Upper lobe of left lung (tissue), 6 donors: ENCODE data around the gene LILRB2. TPM values are rescaled to one million over a fixed set of nuclear protein-coding genes. Genes with fewer than 3 reads are reported as not detected.
"Not testable (repeated sequence)": the region's sequence is repeated elsewhere in the genome, so short reads cannot be mapped to it uniquely, and the experiment has no call there.

Experiments
- ATAC-seq, 2 donors: fragments of 200-7000 bp; cut with Tn5 transposase; one replicate each; pipeline ENCODE4 v1.9.1; 2022; ENCODE audit warnings: mild to moderate bottlenecking in 2 of 2, moderate library complexity in 2 of 2; ENCODE audit not compliant: low FRiP score in 2 of 2
- DNase-seq, 2 donors: peaks; one replicate each; pipeline ENCODE4 v3.0.0-alpha.2; 2019 to 2020
- H3K27ac ChIP-seq, 4 donors: fragments of 200-600 bp; sonication (generic); one replicate each; pipeline ENCODE4 v1.5.1; 2016 to 2019
- H3K27me3 ChIP-seq, 4 donors: fragments of 200-600 bp; sonication (generic); one replicate each; pipeline ENCODE4 v1.5.1; 2017 to 2019
- H3K36me3 ChIP-seq, 4 donors: fragments of 200-600 bp; sonication (generic); one replicate each; pipeline ENCODE4 v1.5.1; 2016 to 2019
- H3K4me1 ChIP-seq, 4 donors: fragments of 200-600 bp; sonication (generic); one replicate each; pipeline ENCODE4 v1.5.1; 2018 to 2019
- H3K4me3 ChIP-seq, 4 donors: fragments of 200-600 bp; sonication (generic); one replicate each; pipeline ENCODE4 v1.5.1; 2017 to 2019; ENCODE audit warnings: mild to moderate bottlenecking in 2 of 4, moderate library complexity in 1 of 4
- H3K9me3 ChIP-seq, 4 donors: fragments of 200-600 bp; sonication (generic); one replicate each; pipeline ENCODE4 v1.5.1; 2018 to 2019
- CTCF ChIP-seq, 6 experiments: fragments of 450-650 bp in 4 of 6; fragments of 200-600 bp in 2 of 6; sonication (generic) in 2 of 6; IDR thresholded peaks; one replicate each; pipeline ENCODE4 v1.5.1; 2016 to 2019; ENCODE audit warnings: antibody characterized with exemption in 6 of 6
- EP300 ChIP-seq, 4 donors: sonication (generic); formaldehyde crosslinking; IDR thresholded peaks; one replicate each; pipeline ENCODE4 v1.5.1; 2017; ENCODE audit warnings: antibody characterized with exemption in 4 of 4, control low read depth in 2 of 4
- POLR2A ChIP-seq, 4 donors: fragments of 450-650 bp; IDR thresholded peaks; one replicate each; pipeline ENCODE4 v1.5.1; 2016 to 2017; ENCODE audit warnings: antibody characterized with exemption in 4 of 4, mild to moderate bottlenecking in 2 of 4
- POLR2AphosphoS5 ChIP-seq, 2 donors: sonication (generic); formaldehyde crosslinking; IDR thresholded peaks; one replicate each; pipeline ENCODE4 v1.5.1; 2017; ENCODE audit warnings: antibody characterized with exemption in 2 of 2
- WGBS, 2 donors: methylation state at CpG; one replicate each; pipeline ENCODE4 v1.1.5; 2017 to 2018; 5-methylcytosine and 5-hydroxymethylcytosine counted together
- total RNA-seq, 6 donors: library from RNA; depleted of rRNA in 4 of 6; stranded (reverse); fragments of >200 nt in 4 of 6; gene quantifications; one replicate each; pipeline versions ENCODE4 v1.1.0 to v1.2.1, GENCODE V29; 2016 to 2021
- donor health status: DM: no; HTN: no; CAD: no; lungs with moderate emphysema.
- donor health status: DM: no; HTN: yes; CAD: no; lungs with severe emphysema.

Gene LILRB2
- total RNA-seq, 6 donors from 2014 or later: 11.2 to 37.0 (median 22.7) TPM

- DNase-seq: no peak
- no peak overlapping the region for H3K4me3 ChIP-seq
- no peaks in the 10 kb centered on the region for H3K36me3 ChIP-seq
- no peaks in the 10 kb centered on the region for H3K9me3 ChIP-seq
- H3K27ac ChIP-seq: peak overlapping the region in 3 of 4 donors; percentile 27 to 69 (median 30)
- WGBS, 2 donors: 29 to 36% methylated on average over 5 to 9 of the region's 9 CpGs
- no peaks in the 10 kb centered on the region for H3K4me1 ChIP-seq
- TF ChIP-seq CTCF (IDR thresholded peaks at IDR 0.05) (no peak), POLR2A (IDR thresholded peaks at IDR 0.05) (no peak), POLR2AphosphoS5 (IDR thresholded peaks at IDR 0.05) (no peak), EP300 (IDR thresholded peaks at IDR 0.05) (no peak)
- no peaks in the 10 kb centered on the region for H3K27me3 ChIP-seq
- peak in 1 of 2 donors; percentile 12 for ATAC-seq
Measured at GRCh38 chr19:54282686-54283470, 2.0 kb upstream of the LILRB2 start.

- H3K9me3 ChIP-seq, H3K27me3 ChIP-seq, H3K4me3 ChIP-seq, H3K36me3 ChIP-seq, ATAC-seq, DNase-seq, H3K4me1 ChIP-seq: not testable (repeated sequence)
- 84 to 86% methylated on average over 5 of the region's 5 CpGs for WGBS, 2 donors
- peak overlapping the region in 2 of 4 donors; percentile 84 for H3K27ac ChIP-seq
Measured at GRCh38 chr19:54281729-54282075, 792 bp upstream of the LILRB2 start.

- peak overlapping the region; percentile 76 to 84 (median 81) for H3K27ac ChIP-seq
- H3K4me3 ChIP-seq: peak overlapping the region in 3 of 4 donors; percentile 12 to 42 (median 30)
- TF ChIP-seq POLR2A (IDR thresholded peaks at IDR 0.05): peak in 1 of 4 donors; percentile 22
- H3K36me3 ChIP-seq, H3K27me3 ChIP-seq, H3K9me3 ChIP-seq, H3K4me1 ChIP-seq: not testable (repeated sequence)
- peak; percentile 62 to 81 for ATAC-seq
- peak in 1 of 2 donors; percentile 68 for DNase-seq
- WGBS, 2 donors: 32 to 42% methylated on average over 4 to 8 of the region's 10 CpGs
Measured at GRCh38 chr19:54280441-54280840, 469 bp downstream of the LILRB2 start.

GRCh38 chr19:54280025-54280424, 885 bp downstream of the LILRB2 start:
- Histone ChIP-seq H3K4me3 (peak overlapping the region in 2 of 4 donors; percentile 12 to 42), H3K27ac (peak overlapping the region; percentile 76 to 84 (median 81))
- H3K27me3 ChIP-seq, ATAC-seq, H3K4me1 ChIP-seq, H3K9me3 ChIP-seq, DNase-seq, H3K36me3 ChIP-seq: not testable (repeated sequence)
- 25% methylated on average over 4 of the region's 4 CpGs; no CpG with 5 or more reads in 1 of the 2 donors for WGBS, 2 donors

GRCh38 chr19:54279406-54279962, 1.4 kb downstream of the LILRB2 start:
- 79 to 85% methylated on average over 9 to 17 of the region's 18 CpGs for WGBS, 2 donors
- Histone ChIP-seq H3K4me3 (peak overlapping the region in 2 of 4 donors; percentile 12 to 42), H3K27ac (peak overlapping the region; percentile 76 to 84 (median 81)), H3K9me3 (no peaks in the 10 kb centered on the region), H3K4me1 (no peaks in the 10 kb centered on the region), H3K27me3 (no peaks in the 10 kb centered on the region), H3K36me3 (no peaks in the 10 kb centered on the region)
- no peak for DNase-seq
- no peak for TF ChIP-seq POLR2A (IDR thresholded peaks at IDR 0.05)
- ATAC-seq: no peak

GRCh38 chr19:54278571-54279195, 2.2 kb downstream of the LILRB2 start:
- ATAC-seq, DNase-seq, H3K27ac ChIP-seq, H3K9me3 ChIP-seq, H3K27me3 ChIP-seq, H3K4me1 ChIP-seq, H3K36me3 ChIP-seq, H3K4me3 ChIP-seq: not testable (repeated sequence)
- WGBS, 2 donors: 75 to 83% methylated on average over 2 to 15 of the region's 15 CpGs

- not testable (repeated sequence) for H3K4me3 ChIP-seq, ATAC-seq
- WGBS, 2 donors: 73 to 75% methylated on average over 12 to 13 of the region's 13 CpGs
Measured at GRCh38 chr19:54278056-54278455, 2.9 kb downstream of the LILRB2 start.

GRCh38 chr19:54277111-54277615, 3.7 kb downstream of the LILRB2 start:
- not testable (repeated sequence) for H3K4me3 ChIP-seq, H3K27me3 ChIP-seq, H3K4me1 ChIP-seq, H3K9me3 ChIP-seq, DNase-seq, H3K36me3 ChIP-seq, ATAC-seq, H3K27ac ChIP-seq
- WGBS, 2 donors: 70 to 77% methylated on average over 3 to 12 of the region's 15 CpGs

More at GRCh38 chr19:54278056-54278455, 2.9 kb downstream of the LILRB2 start:
- H3K4me1 ChIP-seq, H3K27me3 ChIP-seq, DNase-seq, H3K36me3 ChIP-seq, H3K9me3 ChIP-seq, H3K27ac ChIP-seq: not testable (repeated sequence)
